GM12891 (cell line): ENCODE measurements around the gene ASTN2.

Source experiments
- PAX5 ChIP-seq: IDR thresholded peaks from 2 replicates; pipeline ENCODE4 v1.6.1; 2011; ENCODE audit warnings: low read length, moderate library complexity, mild to moderate bottlenecking; ENCODE audit not compliant: insufficient read depth, severe bottlenecking
- POLR2A ChIP-seq: IDR thresholded peaks from 2 replicates; pipeline ENCODE4 v1.6.1; 2011; ENCODE audit warnings: low read depth, low read length, control low read depth
- POLR2AphosphoS5 ChIP-seq: IDR thresholded peaks from 2 replicates; pipeline ENCODE4 v1.6.1; 2011; ENCODE audit warnings: low read depth, low read length, control low read depth
- POU2F2 ChIP-seq: IDR thresholded peaks from 2 replicates; pipeline ENCODE4 v1.6.1; 2011; ENCODE audit warnings: low read depth, mild to moderate bottlenecking, control low read depth, low read length, moderate library complexity
- SPI1 ChIP-seq: IDR thresholded peaks from 2 replicates; pipeline ENCODE4 v1.6.1; 2011; ENCODE audit warnings: low read depth, low read length, control low read depth
- TAF1 ChIP-seq: IDR thresholded peaks from 2 replicates; pipeline ENCODE4 v1.6.1; 2011; ENCODE audit warnings: low read depth, low read length, control low read depth

GRCh38 chr9:116425244-116425643 is 989.6 kb downstream of the ASTN2 start:
- TF ChIP-seq POLR2A (no peak), POLR2AphosphoS5 (no peak), TAF1 (no peak), SPI1 (no peak), PAX5 (no peak), POU2F2 (no peak)
